NCI-H345 (cell line): ENCODE data around the gene AMFR.
A peak's percentile ranks its signal among the peaks of the same experiment; 100 is the strongest.

Source experiments
- DNase-seq: peaks from one replicate; lab custom pipeline; 2025; lab: John Stamatoyannopoulos, UW

The AMFR gene

DNA sequence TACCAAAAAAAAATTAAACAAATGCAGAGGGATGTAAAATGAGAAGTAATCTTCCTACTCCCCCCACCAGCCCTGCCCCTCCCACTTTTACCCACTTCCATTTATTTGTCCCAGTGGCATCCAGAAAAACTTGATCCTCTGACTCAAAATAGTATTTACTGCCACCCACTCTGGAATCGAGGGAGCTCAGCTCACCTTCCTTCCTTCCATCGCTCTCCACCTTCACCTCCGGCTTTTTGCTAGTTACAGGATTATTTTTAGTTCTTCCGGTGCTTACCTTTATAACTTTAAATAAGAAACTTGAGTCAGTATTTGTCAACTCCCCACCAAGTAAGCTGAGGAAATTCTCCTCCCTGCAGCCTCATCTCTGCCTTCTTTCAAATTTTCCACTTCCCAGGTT, 94.9 kb downstream of the AMFR start:
- DNase-seq, result no peak

DNA sequence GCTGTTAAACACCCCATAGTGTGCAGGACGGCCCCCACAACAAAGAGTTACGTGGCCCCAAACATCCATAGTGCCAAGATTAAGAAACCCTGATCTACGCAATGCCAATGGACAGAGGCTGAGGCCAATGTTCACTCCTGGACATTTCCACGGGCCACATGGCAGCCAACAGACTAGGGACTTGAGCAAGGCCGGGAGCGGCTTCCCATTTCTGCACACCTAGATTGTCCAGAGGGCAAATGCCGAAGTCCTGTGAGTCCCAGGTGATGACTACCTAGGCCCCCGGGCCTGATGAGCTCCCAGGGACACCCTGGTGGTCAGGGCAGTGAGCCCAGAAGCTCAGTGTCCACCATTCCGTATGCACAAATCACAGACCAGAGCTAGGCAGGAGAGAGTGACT, 95.5 kb downstream of the AMFR start:
- no peak for DNase-seq

DNA sequence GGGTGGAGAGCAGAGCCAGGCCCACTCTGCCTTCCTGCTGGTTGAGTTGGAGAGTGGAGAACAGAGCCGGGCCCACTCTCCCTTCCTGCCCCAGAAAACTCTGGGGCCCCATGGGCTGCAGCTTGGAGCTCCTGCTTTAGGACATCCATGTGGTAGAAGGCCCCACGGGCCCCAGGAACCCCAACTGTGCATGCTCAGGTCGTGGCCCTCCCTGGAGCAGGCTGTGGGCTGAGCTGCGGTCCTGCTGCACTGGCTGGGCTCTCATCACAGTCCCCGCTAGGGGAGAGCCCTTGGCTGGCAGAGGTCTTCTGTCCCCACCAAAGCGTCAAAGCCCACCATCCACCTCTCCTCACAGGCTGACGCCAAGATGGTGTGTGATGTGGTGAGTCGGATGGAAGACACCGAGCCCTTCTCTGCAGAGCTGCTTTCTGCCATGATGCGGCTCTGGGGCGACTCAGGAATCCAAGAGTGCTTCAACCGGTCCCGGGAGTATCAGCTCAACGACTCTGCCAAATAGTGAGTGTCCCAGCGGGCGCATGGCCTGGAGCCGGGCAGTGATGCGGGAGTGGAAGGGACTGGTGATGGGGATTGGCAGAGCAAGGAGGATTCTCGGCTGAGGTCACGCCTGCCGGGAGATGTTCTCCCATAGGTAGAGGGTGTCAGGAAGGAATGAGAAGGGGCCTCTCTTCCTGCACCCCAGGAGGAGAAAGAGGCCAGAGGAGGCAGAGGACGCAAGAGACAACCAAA, 96.9 kb downstream of the AMFR start:
- no peak for DNase-seq

DNA sequence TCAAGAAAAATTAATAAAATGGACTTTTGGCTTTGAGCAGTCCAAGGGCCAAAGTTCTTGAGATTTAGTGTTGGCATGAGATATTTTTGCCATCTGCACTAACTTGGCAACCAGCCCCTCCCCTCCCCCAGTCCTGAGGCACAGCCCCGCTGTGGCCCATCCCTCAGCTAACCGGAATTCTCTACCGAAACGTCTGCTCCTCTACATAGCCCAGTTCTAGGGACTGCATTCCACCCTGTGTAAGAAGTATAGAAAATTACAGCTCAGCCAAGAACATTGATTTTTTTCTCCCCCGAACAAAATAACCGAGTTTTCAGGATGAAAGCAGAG, 97.5 kb downstream of the AMFR start:
- no peak for DNase-seq

DNA sequence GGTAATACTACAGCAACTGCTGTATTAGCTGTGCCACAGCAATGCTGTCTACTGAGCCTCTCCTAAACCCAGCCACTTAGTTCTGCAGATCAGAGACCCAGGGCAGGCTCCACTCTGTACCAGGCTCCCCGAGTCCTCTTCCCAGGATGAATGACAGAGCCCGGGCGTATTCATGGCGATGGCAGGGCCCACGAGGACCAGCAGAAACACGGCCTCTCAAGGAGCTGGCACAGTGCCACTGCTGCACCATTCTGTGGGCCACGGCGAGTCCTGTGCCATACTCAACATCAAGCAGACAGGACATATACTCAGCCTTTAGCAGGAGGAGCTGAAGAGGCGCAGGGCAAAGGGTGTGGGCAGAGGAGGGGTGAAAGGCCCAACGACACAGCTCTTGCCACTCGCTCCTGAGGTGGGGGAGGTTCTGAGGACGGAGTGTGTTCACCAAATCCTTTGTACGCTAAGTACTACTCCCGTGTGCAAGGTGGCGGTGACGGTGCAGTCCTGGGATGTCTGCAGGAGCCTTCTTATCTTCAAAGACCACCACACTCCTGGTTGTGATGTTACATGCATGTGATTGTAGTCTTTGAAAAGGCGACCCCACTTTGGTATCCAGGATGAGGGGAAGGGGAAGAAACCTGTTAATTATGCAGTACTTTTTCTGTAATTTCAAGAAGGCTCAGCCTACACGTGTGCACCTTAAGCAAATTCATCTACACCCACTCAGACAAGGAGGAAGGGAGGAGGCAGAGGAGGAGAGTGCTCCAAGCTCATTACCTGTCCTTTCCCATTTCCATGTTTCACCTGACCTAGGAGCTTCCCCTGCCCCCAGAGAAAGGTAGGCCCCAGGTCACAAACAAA, 98.0 kb downstream of the AMFR start:
- DNase-seq, result no peak

DNA sequence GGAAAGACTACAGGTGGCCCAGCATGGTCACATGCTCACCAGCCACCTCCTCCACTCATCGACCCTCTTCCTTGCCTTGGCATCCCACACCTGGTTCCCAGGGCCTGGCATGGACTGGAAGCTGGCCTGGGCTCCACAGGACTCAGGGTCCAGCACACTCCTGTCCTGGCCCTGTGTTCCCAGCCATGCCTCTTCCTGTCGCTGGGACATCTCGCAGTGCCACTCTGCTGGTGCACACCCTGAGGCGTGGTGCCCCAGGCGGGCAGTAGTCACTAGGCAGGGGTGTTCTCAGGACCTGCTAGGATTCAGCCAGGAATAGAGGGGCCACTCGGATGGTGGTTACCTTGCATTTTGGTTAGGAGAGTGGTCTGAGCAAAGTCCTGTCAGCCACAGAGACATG, 99.4 kb downstream of the AMFR start:
- DNase-seq, result no peak

DNA sequence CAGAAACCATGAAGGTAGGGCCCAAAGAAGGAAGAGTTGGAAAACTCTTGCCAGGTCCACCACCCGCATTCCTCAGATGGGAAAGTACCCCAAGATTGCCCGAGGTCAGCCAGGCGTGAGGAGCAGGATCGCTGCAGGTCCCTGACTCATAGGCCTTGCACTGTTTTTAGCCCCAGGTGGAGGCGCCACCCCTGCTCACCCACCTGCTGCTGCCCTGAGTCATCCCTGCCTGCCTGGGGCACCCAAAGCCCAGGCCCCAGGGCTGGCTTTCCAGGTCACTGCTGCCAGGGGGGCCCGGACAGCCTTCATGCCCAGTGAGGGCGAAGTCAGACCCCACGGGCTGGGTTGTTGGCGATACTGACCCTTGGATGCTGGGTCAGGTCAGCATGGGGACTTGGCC, 100.9 kb downstream of the AMFR start:
- DNase-seq, result no peak

DNA sequence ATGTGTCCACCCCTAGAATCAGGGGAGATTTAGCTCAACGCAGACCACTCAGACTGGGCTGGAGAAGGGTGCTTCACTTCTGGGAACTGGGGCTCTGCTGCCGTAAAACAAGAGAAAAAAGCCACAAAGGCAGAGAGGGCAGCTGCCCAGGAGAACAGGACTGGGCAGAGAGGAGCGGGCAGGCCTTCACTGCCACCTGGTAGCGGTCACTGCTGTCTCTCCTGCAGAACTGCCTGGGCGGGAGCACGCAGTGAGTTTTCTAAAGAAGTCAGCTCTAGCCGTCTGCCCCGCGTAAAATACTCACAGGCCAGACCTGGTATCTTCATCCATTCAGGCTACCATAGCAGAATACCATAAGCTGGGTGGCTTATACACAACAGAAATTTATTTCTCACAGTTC, 103.8 kb downstream of the AMFR start:
- no peak for DNase-seq

DNA sequence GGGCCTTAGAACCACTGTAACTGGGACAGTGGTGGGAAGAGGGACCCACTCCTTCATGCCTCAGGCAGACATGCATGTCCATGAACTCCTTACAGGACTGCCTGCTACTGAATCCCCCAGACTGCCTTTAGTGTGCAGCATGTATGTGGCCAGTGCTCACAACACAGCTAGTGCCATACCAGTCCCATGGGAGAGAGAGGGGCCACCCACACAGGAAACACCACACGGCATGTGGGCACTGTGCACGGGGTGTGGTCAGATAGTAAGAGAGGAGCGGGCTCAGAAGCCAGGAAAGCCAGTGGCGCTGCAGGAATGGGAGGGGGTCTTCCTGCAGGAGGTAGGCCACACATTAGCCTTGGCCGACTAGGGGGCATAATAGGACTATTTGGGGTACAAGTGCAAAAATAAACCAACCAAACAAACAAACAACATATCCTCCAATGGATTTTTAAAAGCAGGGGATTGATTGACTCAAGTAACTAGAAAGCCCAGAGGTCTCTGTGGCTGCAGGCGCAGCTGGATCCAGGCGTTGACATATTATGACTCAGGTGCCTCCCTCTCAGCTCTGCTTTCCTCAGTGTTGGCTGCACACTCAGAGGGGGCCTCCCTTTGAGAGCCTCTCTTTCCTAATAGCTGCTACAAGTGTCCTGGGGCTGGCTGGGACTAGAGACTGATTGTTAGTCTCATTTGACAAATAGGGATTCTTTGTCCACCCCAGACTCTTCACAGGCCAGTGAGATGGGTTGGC, 104.4 kb downstream of the AMFR start:
- no peak for DNase-seq

DNA sequence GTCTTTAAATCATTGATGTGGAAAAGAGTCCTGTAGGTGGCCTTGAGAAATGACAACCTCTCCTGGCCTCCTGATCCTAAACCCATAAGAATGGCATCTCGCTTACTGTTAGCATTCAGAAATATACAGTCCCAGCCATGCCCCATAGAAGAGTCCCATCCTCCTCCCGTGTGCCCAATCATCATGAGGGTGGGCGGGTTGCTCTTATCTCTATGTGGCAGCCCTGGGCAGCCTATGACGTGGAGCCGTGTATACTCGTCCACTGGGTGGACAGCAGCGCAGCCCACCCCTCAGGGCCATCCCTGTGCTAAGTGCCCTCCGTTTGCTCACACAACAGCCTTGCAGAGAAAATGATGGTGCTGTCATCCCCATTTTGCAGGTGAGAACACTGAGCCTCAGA, 105.3 kb downstream of the AMFR start:
- DNase-seq, result no peak

DNA sequence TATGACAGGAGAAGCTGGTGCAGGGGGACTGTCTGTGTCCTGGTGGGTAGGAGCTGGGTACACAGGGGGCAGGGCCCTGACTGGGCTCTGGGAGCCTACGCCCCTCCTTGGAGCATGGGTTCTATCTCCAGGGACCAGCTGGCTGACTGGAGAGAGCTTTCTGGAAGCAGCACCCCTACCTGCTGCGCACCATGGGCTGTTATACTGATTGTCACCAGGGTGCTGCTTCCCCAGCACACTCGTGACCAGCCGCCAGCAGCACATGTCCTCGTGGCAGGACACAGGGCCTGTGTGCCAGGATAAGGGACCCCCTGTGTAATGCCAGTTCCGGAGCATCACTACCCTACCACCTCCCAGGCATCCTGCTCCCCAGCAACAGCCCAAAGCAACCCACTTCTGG, 106.0 kb downstream of the AMFR start:
- no peak for DNase-seq

DNA sequence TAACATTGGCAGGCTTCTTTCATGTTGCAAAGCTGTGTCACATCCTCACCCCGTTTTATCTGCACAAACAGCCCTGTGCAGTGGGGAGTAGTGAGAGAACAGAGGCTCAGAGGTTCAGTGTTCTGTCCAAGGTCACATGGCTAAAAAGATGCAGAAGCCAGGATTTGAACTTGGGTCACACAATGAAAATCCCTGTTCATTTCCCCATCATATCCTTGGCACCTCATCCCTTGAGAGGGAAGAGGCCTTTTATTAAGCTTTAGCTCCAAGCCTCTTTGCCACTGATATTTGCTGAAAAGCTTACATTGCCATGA, 106.6 kb downstream of the AMFR start:
- DNase-seq, result no peak

DNA sequence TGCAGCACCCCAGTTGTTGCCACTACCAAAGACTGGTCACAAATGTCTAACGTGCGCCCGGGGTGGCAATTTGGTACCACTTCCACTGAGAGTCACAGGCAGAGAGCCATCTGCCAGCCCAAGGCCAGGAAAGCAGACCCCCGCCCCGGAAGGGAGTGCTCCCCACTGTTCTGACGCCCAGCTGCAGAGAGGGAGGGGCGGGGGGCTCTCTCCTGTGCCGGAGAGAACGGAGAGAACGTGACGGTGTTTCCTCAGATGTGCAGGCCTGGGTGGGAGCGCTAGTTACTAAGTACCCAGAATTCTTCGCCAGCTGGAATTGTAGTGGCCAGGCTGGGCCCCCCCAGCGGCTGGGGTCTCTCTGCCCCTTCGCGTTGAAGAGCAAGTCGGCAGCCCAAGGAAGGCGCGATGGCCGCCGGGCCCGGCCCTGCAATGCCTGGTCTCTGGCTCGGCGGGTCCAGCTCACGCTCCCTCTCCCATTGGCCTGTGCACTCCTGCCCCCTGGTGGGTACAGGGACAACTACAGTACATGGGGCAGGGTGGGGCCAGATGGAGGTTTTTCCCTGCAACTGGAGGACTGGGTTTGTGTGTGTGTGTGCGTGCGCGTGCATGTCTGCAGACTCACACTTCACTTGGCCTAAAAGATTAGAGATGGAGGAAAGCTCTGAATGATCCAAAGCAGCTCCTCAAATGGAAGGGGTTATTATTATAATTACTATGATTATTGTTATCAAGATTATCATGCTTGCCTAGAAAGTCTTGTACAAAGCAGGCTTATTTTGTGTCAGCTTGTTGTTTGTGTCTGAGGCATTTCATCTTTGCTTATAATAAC, 107.1 kb downstream of the AMFR start:
- DNase-seq, result peak; percentile 46

DNA sequence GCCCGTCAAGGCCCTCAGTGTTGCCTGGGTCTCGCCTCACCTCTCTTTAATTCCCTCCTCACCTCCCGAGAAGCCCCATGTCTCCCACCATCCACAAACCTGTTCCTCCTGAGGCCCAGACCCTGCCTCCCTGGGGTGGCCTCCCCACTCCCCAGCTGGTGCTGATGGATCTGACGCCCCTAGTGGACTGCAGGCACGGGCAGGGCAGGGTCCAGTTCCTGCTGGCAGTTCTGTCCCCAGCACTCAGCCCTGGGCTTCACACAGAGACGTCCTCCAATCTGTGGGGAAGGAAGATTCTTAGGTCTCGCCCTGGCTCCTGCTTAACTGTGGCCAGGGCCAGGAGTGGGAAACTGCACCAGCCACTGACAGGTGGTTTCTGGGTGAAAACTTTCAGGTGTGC, 108.8 kb downstream of the AMFR start:
- no peak for DNase-seq

DNA sequence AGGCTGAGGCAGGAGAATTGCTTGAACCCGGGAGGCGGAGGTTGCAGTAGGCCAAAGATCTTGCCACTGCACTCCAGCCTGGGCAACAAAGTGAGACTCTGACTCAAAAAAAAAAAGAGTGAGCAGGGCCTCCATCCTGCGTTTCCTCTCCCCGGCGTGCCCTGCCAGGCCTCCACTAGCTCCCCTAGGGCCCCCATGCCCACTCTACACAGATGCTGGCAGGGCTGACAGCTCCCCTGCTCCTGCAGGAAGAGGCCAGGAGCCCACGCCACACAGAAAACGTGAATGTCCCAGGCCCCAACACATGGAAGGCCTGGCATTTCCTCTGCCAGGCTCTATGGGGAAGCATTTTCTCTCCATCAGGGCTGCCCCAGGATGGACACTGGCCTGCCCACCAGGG, 109.4 kb downstream of the AMFR start:
- DNase-seq, result no peak

DNA sequence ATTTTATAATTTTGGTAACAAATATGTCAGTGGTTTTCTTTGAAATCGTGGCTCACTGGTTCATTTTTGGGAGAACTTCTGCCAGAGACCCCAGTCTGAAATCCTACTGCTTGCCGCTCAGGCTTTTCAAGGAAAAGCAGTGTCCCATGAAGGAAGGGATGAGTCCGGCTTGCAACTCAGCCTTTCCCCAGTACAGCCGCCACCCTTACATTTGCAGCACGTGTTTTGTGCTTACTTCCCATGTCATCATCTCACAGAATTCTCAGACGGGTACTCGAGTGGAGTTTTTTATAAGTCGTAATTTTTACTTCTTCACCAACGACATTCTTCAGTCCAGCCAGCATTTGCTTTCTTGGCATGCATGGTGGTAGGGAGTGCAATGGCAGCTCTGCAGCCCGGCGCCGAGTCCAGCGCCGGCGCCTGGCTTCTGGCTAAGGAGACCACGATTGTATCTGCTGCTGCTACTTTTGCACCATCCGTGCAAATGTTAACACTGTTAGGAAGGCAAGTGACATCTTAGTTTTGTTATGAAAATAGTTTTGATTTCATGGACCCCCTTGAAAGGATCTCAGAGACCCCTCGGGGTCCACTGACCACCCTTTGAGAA, 111.0 kb downstream of the AMFR start:
- no peak for DNase-seq

DNA sequence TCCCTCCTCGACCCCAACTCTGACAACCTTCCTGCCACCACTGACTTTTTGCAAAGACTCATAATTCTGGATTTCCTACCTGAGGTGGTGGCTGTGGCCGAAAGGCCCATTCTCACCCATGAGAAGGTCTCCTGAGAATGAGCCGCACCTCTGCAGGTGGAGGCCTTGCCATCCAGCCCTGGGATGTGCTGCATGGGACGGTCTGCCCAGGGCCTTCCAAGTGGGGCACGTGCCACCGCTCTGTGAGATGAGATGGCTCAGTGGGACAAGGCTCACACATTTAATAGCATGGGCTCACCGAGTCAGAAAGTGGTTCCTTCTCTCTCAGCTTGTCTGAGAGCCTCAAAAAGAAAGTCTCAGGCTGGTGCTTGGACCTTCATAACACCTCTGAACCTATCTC, 112.8 kb downstream of the AMFR start:
- DNase-seq, result no peak

DNA sequence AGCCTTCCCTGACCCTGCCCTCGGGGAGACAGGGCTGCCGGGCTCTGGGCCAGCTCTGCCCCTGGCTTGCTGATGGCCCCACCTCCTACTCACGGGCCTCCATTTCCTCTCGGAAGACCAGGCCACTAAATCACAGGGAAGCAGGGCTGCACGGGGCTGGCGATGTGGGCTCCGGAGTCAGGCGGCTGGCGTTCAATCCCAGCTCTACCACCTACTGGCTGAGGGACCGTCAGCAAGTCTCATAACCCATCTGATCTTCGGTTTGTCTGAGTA, 113.4 kb downstream of the AMFR start:
- no peak for DNase-seq
